ENCODE results near the gene MISP3.

Gene MISP3

GRCh38 chr19:14061751-14062557 lies 10.6 kb upstream of the MISP3 start, which contains the start of gene PALM3:
Gene PALM3, minus strand, starts transcription at chr19:14062076. Its CDS starts 96 bp downstream, at chr19:14061980.
- peaks cover 4% of the 10 kb centered on the region for H3K4me1 ChIP-seq (ENCODE audit: control insufficient read depth, insufficient read depth, low read length)
- H3K36me3 ChIP-seq (ENCODE audit: control insufficient read depth, insufficient read depth, low read length): no peaks in the 10 kb centered on the region
- H3K9me3 ChIP-seq (ENCODE audit: control insufficient read depth, low read length): no peaks in the 10 kb centered on the region
- peaks cover 26% of the 10 kb centered on the region for H3K27me3 ChIP-seq (ENCODE audit: control insufficient read depth, insufficient read depth, low read length, poor library complexity, severe bottlenecking)
- WGBS, 2 experiments: 87 to 88% methylated on average over 19 of the region's 19 CpGs
- no peak within 1 kb of the TSS for H3K4me3 ChIP-seq (ENCODE audit: insufficient read depth, low read depth, low read length)
- no peak within 1 kb of the TSS for H3K27ac ChIP-seq (ENCODE audit: insufficient read depth, low read depth, low read length, poor library complexity, severe bottlenecking)

GRCh38 chr19:14062558-14062855 lies 10.1 kb upstream of the MISP3 start:
- Histone ChIP-seq H3K4me3 (ENCODE audit: insufficient read depth, low read depth, low read length) (no peak overlapping the region), H3K27ac (ENCODE audit: insufficient read depth, low read depth, low read length, poor library complexity, severe bottlenecking) (no peak overlapping the region), H3K27me3 (ENCODE audit: control insufficient read depth, insufficient read depth, low read length, poor library complexity, severe bottlenecking) (peaks cover 21% of the 10 kb centered on the region), H3K4me1 (ENCODE audit: control insufficient read depth, insufficient read depth, low read length) (peaks cover 4% of the 10 kb centered on the region), H3K9me3 (ENCODE audit: control insufficient read depth, low read length) (no peaks in the 10 kb centered on the region), H3K36me3 (ENCODE audit: control insufficient read depth, insufficient read depth, low read length) (no peaks in the 10 kb centered on the region)
- 89 to 94% methylated on average over 5 of the region's 5 CpGs for WGBS, 2 experiments

- H3K4me3 ChIP-seq (ENCODE audit: insufficient read depth, low read depth, low read length): no peak overlapping the region
- no peaks in the 10 kb centered on the region for H3K9me3 ChIP-seq (ENCODE audit: control insufficient read depth, low read length)
- H3K27me3 ChIP-seq (ENCODE audit: control insufficient read depth, insufficient read depth, low read length, poor library complexity, severe bottlenecking): peaks cover 16% of the 10 kb centered on the region
- no peaks in the 10 kb centered on the region for H3K36me3 ChIP-seq (ENCODE audit: control insufficient read depth, insufficient read depth, low read length)
- no peak overlapping the region for H3K27ac ChIP-seq (ENCODE audit: insufficient read depth, low read depth, low read length, poor library complexity, severe bottlenecking)
- peaks cover 4% of the 10 kb centered on the region for H3K4me1 ChIP-seq (ENCODE audit: control insufficient read depth, insufficient read depth, low read length)
- WGBS, 2 experiments: 92 to 93% methylated on average over 7 of the region's 7 CpGs
These were observed 9.5 kb upstream of the MISP3 start for GRCh38 chr19:14063105-14063504.

GRCh38 chr19:14066134-14066533 lies 6.5 kb upstream of the MISP3 start:
- H3K27ac ChIP-seq (ENCODE audit: insufficient read depth, low read depth, low read length, poor library complexity, severe bottlenecking): no peak overlapping the region
- no peak overlapping the region for H3K4me3 ChIP-seq (ENCODE audit: insufficient read depth, low read depth, low read length)
- no peaks in the 10 kb centered on the region for H3K9me3 ChIP-seq (ENCODE audit: control insufficient read depth, low read length)
- H3K27me3 ChIP-seq (ENCODE audit: control insufficient read depth, insufficient read depth, low read length, poor library complexity, severe bottlenecking): peaks cover 4% of the 10 kb centered on the region
- H3K36me3 ChIP-seq (ENCODE audit: control insufficient read depth, insufficient read depth, low read length): no peaks in the 10 kb centered on the region
- no peaks in the 10 kb centered on the region for H3K4me1 ChIP-seq (ENCODE audit: control insufficient read depth, insufficient read depth, low read length)
- WGBS, 2 experiments: 60 to 72% methylated on average over 2 of the region's 2 CpGs

GRCh38 chr19:14070268-14071050 lies 2.1 kb upstream of the MISP3 start:
- Histone ChIP-seq H3K36me3 (ENCODE audit: control insufficient read depth, insufficient read depth, low read length) (no peaks in the 10 kb centered on the region), H3K9me3 (ENCODE audit: control insufficient read depth, low read length) (no peaks in the 10 kb centered on the region), H3K27ac (ENCODE audit: insufficient read depth, low read depth, low read length, poor library complexity, severe bottlenecking) (no peak overlapping the region), H3K4me3 (ENCODE audit: insufficient read depth, low read depth, low read length) (no peak overlapping the region), H3K27me3 (ENCODE audit: control insufficient read depth, insufficient read depth, low read length, poor library complexity, severe bottlenecking) (peaks cover 44% of the 10 kb centered on the region), H3K4me1 (ENCODE audit: control insufficient read depth, insufficient read depth, low read length) (peaks cover 3% of the 10 kb centered on the region)
- 94 to 95% methylated on average over 43 of the region's 43 CpGs for WGBS, 2 experiments

GRCh38 chr19:14073261-14073924 lies 807 bp downstream of the MISP3 start:
- Histone ChIP-seq H3K4me3 (ENCODE audit: insufficient read depth, low read depth, low read length) (peak overlapping the region; percentile 56), H3K4me1 (ENCODE audit: control insufficient read depth, insufficient read depth, low read length) (peaks cover 3% of the 10 kb centered on the region), H3K27me3 (ENCODE audit: control insufficient read depth, insufficient read depth, low read length, poor library complexity, severe bottlenecking) (peaks cover 58% of the 10 kb centered on the region), H3K36me3 (ENCODE audit: control insufficient read depth, insufficient read depth, low read length) (no peaks in the 10 kb centered on the region), H3K27ac (ENCODE audit: insufficient read depth, low read depth, low read length, poor library complexity, severe bottlenecking) (no peak overlapping the region), H3K9me3 (ENCODE audit: control insufficient read depth, low read length) (no peaks in the 10 kb centered on the region)
- WGBS, 2 experiments: 1% methylated on average over 106 of the region's 106 CpGs

- H3K9me3 ChIP-seq (ENCODE audit: control insufficient read depth, low read length): no peaks in the 10 kb centered on the region
- H3K4me1 ChIP-seq (ENCODE audit: control insufficient read depth, insufficient read depth, low read length): peaks cover 3% of the 10 kb centered on the region
- WGBS, 2 experiments: 11 to 12% methylated on average over 43 to 44 of the region's 44 CpGs
- no peaks in the 10 kb centered on the region for H3K36me3 ChIP-seq (ENCODE audit: control insufficient read depth, insufficient read depth, low read length)
- H3K4me3 ChIP-seq (ENCODE audit: insufficient read depth, low read depth, low read length): peak overlapping the region; percentile 56
- H3K27ac ChIP-seq (ENCODE audit: insufficient read depth, low read depth, low read length, poor library complexity, severe bottlenecking): no peak overlapping the region
- peaks cover 58% of the 10 kb centered on the region for H3K27me3 ChIP-seq (ENCODE audit: control insufficient read depth, insufficient read depth, low read length, poor library complexity, severe bottlenecking)
These were observed 1.6 kb downstream of the MISP3 start for GRCh38 chr19:14073925-14074838.

GRCh38 chr19:14078411-14078810 lies 5.8 kb downstream of the MISP3 start:
- Histone ChIP-seq H3K9me3 (ENCODE audit: control insufficient read depth, low read length) (no peaks in the 10 kb centered on the region), H3K27me3 (ENCODE audit: control insufficient read depth, insufficient read depth, low read length, poor library complexity, severe bottlenecking) (peaks cover 34% of the 10 kb centered on the region), H3K36me3 (ENCODE audit: control insufficient read depth, insufficient read depth, low read length) (no peaks in the 10 kb centered on the region), H3K27ac (ENCODE audit: insufficient read depth, low read depth, low read length, poor library complexity, severe bottlenecking) (no peak overlapping the region), H3K4me3 (ENCODE audit: insufficient read depth, low read depth, low read length) (no peak overlapping the region), H3K4me1 (ENCODE audit: control insufficient read depth, insufficient read depth, low read length) (no peaks in the 10 kb centered on the region)
- 80 to 85% methylated on average over 2 of the region's 2 CpGs for WGBS, 2 experiments

- Histone ChIP-seq H3K9me3 (ENCODE audit: control insufficient read depth, low read length) (no peaks in the 10 kb centered on the region), H3K27ac (ENCODE audit: insufficient read depth, low read depth, low read length, poor library complexity, severe bottlenecking) (peak overlapping the region; percentile 21), H3K4me1 (ENCODE audit: control insufficient read depth, insufficient read depth, low read length) (no peaks in the 10 kb centered on the region), H3K4me3 (ENCODE audit: insufficient read depth, low read depth, low read length) (peak overlapping the region; percentile 67), H3K27me3 (ENCODE audit: control insufficient read depth, insufficient read depth, low read length, poor library complexity, severe bottlenecking) (peaks cover 16% of the 10 kb centered on the region), H3K36me3 (ENCODE audit: control insufficient read depth, insufficient read depth, low read length) (no peaks in the 10 kb centered on the region)
- 3% methylated on average over 50 of the region's 50 CpGs for WGBS, 2 experiments
These were observed 8.6 kb downstream of the MISP3 start for GRCh38 chr19:14080887-14081796.

All from ectodermal cell (in vitro differentiated cells).